Left cardiac atrium (tissue), 4 donors: ENCODE results near the gene TMEM229A. TPM values are rescaled to one million over a fixed set of nuclear protein-coding genes. Genes with fewer than 3 reads are reported as not detected.

Experiments
- ATAC-seq, 2 donors: fragments of 200-7000 bp; cut with Tn5 transposase; one replicate each; pipeline ENCODE4 v1.9.1; 2020; ENCODE audit warnings: mild to moderate bottlenecking in 2 of 2, moderate library complexity in 2 of 2
- DNase-seq: peaks from one replicate; pipeline ENCODE4 v3.0.0-alpha.2; 2020
- intact Hi-C, 2 donors: fragments of 100-400 bp; cut with DNase I; formaldehyde crosslinking; loops; one replicate each; pipeline versions ENCODE4 v1.14.1 to v1.15.1; 2022 to 2023
- total RNA-seq, 2 donors: library from RNA; stranded (reverse); fragmentation: NEBNext Ultra II Directional; extraction: Animal tissue kit (Norgen Biotek cat#: 25700); gene quantifications; one replicate each; pipeline ENCODE4 v1.2.1, GENCODE V29; 2021
- donor health status: DM: no; HTN: yes; CAD: no.
- donor health status: DM: no; HTN: yes; CAD: no; lungs with severe emphysema.
- donor health status: DM: yes; HTN: yes; CAD: no.
- donor health status: Dilated cardiomyopathy.

Gene TMEM229A
- total RNA-seq, 2 donors from 2014 or later = 0.71 TPM; not detected in 1

DNA sequence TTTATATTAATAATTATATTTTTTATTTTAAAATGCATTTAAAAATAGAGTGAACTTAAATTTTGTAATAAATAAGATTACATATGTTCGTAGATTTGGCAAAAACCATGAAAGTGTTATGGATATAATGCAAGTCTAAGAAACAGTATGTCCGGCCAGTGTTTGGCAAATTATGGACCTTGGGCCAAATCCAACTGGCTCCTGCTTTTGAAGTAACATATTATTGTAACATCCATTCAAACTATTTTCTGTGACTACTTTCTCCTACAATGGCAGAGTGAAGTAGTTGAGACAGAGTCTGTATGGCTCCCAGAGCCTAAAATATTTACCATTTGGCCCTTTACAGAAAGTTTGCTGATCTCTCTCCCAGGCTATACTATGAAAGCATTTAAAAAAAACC lies 38.9 kb downstream of the TMEM229A start:
- no peak for ATAC-seq
- no peak for DNase-seq
- intact Hi-C loops = no loop called here

DNA sequence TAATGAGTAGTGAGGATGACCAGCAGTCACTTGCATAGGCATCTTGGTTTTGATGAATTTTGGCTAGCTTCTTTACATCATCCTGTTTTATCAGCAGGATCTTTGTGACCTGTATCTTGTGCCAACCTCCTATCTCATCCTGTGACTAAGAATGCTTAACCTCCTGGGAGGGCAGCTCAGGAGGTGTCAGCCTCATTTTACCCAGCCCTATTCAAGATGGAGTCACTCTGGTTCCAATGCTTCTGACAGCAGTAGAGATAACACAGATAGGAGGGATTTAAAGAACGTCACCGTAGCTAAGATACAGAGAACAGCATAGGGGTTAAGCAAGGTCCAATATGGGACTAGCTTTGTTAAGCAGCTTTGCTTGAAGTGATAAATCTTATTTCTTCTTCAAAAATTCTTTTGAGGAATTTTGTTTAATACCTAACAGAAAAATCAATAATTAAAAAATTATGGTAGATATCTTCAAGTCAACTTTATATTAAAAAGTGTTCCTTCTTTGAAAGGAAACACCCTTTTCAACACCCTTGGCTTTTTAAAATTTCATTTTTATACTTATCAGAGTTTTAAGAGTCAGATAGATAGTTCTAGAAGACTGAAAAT lies 39.9 kb downstream of the TMEM229A start:
- DNase-seq (no peak), ATAC-seq (no peak)
- intact Hi-C loops = no loop called here

DNA sequence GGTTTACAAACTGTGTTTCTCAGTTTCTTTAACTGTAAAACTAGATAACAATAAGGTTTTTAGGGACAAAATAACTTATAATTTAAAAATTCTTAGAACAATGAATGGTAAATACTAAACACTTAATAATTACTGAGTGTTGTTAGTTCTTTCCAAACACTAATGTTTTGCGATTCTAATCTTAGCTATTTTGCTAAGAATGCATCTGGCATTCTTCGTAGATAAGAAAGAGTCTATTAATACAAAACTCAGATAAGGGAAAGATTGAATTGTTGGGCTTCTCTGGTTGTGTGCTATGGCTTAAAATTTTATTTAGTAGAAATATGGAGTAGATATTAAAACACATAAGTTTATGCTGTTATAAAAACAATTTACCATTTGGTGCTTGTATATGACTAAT lies 45.4 kb downstream of the TMEM229A start:
- DNase-seq (no peak), ATAC-seq (no peak)
- intact Hi-C loops = no loop called here

Other genes starting within 250 kb of the TMEM229A start
- gene HYAL4, start 187.9 kb downstream of the TMEM229A start, total RNA-seq = not detected
- gene SPAM1, start 107.8 kb downstream of the TMEM229A start, total RNA-seq = not detected